Left renal cortex interstitium (tissue), 4 donors: ENCODE results near the gene CCDC51. TPM values are rescaled to one million over a fixed set of nuclear protein-coding genes. Genes with fewer than 3 reads are reported as not detected.

ENCODE experiments used
- DNase-seq, 4 donors: peaks; one replicate each; pipeline ENCODE4 v3.0.0-alpha.2; 2013; ENCODE audit warnings: low read depth in 4 of 4, low spot score in 2 of 4, missing footprints in 1 of 4
- polyA plus RNA-seq, 4 donors: library from polyadenylated mRNA; unstranded; fragments of 120-200 nt; gene quantifications; one replicate each; pipeline ENCODE4 v1.2.1, GENCODE V29; 2013; ENCODE audit not compliant: insufficient read length in 4 of 4

CCDC51 gene
- polyA plus RNA-seq, 4 donors, result 23.8 to 30.0 (median 27.2) TPM

DNA sequence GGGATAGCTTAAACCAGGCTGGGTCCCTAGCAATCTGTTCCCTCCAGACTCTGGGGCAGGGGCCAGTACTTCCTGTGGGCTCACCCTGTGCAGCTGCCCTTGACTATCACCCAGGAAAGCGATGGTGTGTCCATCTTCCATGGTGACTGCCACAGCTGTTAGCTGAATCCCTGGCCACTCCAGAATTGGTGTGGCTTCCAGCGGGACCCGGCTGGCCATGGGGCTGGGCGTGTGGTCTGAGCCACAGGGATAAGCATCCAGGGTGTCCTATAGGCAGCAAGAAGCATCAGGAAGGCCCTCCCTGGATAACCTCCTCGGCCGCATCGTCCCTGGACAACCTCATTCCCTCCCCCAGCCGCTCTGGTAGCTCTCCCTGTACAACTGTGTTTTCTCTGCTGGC lies 17.2 kb downstream of the CCDC51 start:
- no peak for DNase-seq

DNA sequence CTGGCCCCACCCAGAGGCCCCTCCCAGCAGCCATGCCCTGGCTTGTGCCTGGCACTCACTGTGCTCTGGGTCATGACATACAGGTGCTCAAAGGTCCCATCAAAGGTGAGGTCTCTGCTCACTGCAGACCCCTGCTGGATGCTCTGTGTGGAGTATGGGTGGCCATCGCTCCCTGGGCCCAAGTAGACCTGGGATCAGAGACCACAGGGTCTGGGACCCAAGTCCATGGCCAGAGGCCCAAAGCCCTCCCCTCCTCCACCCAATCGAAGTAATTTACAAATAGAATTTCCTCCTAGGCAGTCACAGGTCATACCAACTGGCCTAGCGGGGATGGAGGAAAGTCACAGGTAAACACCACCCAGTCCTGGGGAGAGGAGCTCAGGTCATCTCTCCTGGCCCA lies 17.6 kb downstream of the CCDC51 start:
- no peak for DNase-seq

DNA sequence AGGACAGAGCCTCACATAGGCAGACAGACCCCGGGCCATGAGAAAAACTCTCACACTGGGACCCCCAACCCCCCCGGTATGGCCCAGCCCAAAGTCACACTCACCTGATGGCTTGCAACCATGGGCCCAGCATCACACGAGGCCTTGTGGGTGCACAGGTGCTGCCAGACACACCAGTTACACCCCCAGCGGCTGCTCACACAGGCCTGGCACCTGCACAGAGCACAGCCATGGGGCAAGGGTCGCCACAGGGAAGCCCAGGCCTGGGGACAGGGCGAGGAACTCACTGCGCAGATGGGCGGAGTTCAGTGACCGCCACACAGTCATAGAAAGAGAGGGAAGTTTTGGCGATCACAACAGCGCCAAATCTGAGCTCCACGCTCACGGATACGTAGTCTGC lies 19.4 kb downstream of the CCDC51 start:
- DNase-seq, result no peak

DNA sequence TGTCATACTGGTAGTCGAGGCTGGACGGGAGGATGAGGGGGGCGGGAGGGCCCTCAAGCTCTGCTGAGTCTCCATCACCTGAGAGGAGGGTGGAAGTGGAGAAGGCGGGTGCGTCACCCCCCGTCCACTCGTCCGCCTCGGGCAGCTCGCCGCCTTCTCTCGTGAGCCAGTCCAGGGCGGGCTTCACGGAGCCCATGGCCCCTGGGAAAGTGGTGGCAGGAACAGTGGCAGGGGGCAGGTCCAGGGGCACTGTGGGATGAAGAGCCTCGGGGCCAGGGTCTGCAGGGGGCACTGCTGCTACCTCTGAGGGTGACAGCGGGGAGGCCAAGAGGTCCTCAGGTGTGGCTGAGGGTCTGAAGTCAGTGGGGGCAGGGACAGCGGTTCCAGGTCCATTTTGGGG lies 20.3 kb downstream of the CCDC51 start:
- DNase-seq, result no peak

DNA sequence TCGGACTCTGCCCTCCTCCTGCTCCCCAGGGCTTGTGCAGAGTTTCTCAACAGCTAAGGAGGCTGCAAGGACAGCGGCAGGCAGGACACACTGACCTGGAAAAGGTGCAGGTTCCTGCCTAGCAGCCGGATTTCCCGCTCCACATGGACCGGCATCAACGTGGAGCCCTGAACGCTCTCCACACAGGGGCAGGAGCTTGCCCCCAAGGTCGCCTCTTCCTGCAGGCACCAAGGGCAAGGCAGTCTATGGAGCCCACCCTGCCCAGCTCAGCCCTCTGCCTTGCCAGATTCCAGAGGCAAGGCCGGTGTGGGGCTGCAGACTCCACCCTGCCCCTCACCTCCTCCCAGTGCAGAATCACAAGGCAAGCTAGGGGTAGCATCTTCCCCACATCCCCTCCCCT lies 20.8 kb downstream of the CCDC51 start:
- DNase-seq, result no peak

DNA sequence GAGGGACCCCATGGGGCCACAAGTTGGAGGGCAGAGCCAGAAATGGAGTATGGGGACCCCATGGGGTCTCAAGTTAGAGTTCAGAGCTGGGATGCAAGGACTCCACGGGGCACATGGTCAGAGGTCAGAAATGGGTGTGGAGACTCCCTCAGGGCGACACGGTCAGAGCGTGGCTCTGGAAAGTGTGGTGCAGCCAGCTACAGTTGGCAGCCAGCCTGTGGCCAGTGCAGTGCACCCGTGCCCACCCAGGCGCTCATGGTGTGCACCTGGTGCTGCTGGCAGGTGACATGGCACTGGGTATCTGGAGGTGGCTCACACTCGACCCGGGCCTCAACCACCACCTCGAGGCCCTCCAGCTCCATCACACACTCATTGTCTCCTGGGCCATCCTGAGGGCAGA lies 21.3 kb downstream of the CCDC51 start:
- no peak for DNase-seq

DNA sequence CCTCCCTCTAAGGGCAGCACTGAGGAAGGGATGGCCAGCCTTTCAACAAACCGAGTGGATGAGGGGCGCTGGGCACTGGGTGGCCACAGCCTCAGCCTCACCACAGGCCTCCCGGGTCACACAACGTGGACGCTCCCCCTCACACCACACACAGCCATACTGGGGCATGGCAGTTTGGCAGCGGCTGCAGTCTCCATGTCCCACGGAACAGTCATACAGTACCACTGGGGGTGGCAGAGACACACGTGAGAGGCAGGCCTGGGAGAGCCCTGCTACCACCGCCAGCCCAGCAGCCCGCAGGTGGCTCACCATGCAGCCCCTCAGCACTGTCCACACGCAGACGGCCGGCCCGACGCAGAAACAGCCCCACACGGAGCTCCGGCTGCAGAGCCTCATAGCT lies 21.8 kb downstream of the CCDC51 start:
- DNase-seq, result no peak

DNA sequence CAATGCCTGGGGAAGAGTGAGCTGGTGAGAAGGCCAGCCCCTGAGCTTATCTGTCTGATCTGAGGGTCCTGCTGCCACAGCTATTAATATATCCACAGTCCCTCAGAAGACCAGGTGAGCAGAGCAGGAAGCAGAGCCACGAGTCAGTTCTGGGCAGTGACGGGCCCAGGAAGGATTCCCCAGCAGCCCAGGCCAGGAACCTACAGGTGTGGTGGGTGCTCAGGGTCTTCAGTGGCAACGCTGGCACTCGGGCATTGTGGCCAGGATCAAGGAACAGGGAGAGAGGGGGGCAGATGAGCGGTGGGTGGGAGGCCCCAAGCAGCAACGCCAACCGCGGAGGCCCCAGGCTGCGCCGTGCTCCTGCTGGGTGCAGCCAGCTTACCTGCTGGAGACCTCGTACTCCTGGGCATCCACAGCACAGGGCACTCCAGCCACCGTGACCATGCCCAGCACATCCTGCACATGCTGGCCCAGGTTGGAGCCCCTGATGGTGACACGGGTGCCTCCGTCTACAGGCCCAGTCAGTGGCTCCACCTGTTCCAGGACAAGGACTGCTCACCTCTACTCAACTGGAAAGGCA lies 22.3 kb downstream of the CCDC51 start:
- no peak for DNase-seq

DNA sequence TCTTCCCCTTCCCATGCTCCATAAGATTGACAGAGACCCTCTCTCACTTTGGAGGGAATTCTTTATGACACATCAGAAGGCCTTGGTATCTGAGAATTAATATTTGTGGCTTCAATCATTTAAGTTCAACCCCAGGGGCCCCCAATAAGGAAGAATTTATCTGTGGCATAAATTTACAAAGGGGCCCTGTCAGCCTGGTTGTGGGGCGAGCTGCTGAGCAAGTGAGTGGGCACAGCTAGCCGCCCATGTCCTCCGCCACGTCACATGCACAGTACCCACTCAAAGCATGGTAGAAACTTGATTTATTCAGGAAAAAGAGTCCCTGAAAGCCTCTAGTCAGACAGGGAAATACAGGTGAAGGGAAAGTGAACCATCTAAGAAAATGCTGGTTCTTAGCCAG lies 23.4 kb downstream of the CCDC51 start:
- DNase-seq, result no peak

DNA sequence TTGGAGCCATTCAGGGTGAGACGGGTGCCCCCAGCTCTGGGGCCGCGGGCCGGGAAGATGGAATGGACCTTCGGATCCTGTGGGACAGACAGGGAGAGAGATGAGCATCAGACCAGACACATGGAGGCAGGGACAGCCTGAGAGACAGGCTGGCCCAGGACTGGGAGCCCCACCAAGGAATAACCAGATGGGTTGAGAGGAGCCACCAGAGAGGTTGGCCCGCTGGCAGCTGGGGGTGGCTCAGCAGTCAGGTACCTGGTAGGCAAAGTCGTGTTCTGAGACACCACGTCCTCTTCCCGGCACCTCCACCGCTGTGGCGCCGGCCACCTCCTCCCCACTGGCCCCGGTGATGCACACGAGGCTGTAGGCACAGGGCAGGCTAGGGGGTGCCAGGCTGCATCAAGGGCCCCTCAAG lies 23.8 kb downstream of the CCDC51 start:
- no peak for DNase-seq

DNA sequence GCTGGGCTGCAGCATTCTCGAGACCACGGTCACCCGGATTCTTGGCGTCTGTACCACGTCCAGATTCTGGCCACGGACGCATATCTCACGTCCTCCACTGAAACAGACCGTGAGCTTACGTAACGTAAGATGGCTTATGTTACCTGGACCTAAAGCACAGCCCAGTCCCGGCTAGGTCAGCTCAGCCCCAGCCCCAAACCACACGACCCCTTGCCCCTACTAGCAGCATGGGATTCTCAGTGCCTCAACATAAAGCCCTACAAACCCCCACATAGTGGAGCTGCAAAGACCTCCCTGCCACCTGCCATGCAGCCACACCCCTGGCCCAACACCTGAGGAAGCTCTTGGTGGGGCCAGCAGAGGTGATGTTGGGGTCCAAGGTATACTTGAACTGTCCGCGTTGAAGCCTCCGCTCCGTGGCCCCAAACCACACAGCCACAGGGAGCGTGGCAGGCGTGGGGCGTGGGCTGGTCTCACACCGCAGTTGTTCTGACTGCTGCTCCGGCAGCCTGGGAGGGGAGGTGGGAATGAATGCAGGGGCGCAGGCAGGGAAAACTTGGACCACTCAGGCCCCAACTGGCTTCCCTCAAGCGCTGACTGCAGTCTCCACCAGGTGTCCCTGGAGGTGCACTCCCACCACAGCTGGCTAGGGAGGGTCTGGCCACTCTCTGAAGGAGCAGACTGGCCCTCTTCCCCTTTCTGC lies 24.5 kb downstream of the CCDC51 start:
- no peak for DNase-seq

DNA sequence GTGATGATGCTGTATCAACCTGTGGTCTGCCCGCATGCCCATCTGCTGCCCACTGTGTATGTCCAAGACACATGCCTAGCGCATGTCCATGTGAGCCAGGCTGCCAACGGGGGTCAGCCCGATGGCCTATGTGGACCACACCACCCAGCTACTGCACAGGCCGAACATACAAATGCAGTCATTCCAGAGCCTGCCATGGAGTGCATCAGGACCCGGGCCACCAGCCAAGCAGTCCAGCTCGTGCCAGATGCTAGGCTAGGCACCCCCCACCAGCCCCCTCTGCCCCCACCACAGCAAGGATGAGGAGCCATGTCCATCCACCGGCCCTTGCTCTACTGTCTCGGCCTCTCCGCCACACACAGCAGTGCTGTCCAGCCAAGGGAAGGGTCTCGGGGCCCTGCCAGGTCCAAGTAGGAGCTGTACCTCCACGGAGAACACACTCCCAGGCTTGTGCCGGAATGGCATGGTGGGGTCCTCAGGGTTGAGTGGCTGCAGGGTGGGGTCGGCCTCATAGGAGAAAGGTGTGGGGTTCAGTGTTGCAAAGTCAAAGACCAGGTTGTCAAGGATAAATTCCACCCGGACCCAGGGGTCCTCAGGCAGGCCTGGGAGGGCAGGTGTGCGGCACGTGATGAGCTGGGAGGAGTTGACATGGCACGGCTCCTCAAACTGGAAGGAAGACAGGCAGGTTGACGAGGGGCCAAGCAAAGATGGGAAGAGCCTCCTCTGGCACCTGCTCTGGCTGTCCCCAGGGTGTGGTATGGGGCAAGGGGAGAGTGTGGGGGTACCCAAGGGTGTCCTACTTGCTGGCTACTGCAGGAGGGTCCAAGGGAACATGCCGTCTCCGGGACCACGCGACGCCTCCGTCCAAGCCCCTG lies 25.3 kb downstream of the CCDC51 start:
- no peak for DNase-seq

DNA sequence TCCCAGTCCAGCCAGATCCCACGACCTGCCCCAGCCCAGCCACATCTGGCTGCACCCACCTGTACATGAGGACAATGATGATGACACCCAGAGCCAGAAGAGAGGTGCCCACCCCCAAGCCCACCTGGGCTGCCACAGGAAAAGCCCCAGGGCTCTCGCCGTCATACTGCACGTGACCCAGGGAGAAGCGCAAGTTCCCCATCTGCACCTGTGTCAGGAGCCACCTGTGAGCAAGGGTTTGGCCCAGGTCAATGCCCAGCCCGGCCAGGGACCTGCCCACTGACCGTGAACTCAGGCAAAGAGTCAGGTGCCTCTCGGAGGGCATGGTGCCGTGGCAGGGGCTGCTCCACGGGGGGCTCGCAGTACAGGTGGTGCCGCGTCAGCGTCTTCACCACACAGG lies 26.3 kb downstream of the CCDC51 start:
- DNase-seq, result no peak

DNA sequence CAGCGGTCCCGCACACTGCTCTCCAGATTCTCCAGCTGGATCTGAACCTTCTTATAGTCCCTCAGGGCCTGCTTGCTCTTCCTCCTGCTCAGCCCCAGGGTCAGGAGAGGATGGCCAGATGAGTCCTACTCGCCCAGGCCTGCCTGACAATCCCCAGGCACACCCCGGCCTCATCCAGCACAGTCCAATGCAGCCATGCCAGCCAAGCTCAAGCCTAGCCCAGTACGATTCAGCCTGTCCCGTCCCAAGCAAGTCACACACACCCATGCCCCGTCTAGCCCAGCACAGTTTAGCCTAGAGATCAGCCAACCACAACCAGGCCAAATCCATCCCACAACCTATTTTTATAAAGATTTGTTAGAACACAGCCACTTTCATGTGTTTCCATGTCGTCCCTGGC lies 26.8 kb downstream of the CCDC51 start:
- DNase-seq, result no peak

DNA sequence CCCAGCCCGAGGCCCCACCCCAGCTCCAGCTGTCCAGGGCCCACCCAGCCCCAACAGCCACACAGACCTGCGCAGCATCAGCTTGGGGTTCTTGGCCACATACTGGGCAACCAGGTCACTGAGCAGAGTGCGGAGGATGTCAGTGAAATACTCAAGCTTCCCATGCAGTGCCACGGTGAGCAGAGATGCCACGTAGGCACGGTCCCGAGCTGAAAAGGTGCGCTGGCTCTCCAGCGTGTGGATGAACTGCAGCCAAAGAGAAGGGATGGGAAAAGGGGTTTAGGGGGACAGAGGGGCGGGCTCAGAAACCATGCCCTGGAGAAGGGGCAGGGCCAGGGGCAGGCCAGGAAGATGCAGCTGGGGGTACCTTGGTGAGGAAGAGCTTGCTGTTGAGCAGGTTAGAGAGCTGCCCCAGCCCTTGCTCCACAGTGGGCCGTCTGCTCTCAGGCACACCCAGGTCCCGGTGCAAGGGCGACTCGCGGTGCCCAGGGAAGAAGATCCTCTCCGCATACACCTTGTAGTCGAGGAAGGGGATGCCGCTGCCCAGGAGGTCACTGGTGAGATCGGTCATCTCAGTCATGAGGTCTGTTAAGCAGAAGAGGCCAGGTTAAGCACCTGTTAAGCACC lies 27.4 kb downstream of the CCDC51 start:
- DNase-seq, result no peak

DNA sequence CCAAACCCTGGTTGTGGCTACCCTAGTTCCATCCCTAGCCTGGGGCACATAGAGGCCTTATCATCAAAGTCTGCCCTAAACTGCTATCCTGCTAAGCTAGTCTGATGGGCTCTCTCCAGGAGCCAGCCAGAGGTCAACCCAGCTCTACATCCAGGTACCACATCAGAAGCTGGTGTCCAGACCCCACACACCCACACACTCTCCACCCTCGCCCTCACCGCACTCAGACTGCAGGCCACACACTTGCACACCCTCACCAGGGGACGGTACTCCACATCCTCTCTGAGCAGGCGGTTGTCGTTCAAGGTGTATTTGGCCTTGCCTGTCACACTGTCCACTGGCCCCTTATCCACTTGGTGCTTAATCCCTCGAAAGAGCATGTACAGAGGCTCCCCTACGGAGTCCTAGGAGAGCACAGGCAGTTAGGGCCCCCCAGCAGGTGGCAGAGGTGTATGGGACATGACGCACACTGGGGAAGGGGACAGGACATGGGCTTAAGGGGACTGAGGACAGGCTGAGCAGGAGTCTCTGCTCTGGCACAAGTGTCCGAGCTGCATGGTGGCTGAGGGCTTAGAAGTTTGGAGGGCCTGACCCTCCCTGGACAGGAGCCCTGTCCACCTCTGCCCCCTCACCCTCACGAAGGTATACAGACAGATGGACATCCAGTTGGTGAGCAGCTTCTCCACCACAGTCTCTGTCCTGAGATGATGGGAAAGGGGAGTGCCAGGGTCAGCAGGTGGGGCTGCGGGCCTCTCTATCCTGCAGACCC lies 28.1 kb downstream of the CCDC51 start:
- DNase-seq, result no peak

DNA sequence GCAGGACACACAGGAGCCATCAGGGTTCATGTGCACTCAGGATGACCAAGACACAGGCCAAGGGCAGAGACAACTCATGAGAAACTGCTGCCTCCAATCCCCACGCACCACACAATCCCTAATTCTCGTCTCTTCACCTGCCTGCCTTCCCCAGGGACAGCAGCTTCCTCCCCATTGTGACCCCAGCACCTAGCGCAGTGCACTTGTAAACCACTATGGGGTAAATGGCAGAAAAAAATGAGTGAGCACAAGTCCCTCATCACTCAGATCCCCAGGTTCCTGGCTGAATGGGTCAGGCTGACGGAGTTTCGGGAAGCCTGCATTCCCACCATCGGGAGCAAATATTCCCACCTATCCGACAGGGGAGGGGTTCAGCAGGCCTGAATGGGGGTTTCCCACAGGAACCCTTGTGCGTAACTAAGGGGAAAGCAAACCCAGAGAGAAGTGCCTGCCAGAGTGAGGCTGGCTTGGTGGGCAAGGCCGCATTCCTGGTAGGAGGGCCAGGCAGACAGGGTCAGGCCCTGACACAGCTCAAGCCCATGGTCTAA lies 28.8 kb downstream of the CCDC51 start:
- no peak for DNase-seq

DNA sequence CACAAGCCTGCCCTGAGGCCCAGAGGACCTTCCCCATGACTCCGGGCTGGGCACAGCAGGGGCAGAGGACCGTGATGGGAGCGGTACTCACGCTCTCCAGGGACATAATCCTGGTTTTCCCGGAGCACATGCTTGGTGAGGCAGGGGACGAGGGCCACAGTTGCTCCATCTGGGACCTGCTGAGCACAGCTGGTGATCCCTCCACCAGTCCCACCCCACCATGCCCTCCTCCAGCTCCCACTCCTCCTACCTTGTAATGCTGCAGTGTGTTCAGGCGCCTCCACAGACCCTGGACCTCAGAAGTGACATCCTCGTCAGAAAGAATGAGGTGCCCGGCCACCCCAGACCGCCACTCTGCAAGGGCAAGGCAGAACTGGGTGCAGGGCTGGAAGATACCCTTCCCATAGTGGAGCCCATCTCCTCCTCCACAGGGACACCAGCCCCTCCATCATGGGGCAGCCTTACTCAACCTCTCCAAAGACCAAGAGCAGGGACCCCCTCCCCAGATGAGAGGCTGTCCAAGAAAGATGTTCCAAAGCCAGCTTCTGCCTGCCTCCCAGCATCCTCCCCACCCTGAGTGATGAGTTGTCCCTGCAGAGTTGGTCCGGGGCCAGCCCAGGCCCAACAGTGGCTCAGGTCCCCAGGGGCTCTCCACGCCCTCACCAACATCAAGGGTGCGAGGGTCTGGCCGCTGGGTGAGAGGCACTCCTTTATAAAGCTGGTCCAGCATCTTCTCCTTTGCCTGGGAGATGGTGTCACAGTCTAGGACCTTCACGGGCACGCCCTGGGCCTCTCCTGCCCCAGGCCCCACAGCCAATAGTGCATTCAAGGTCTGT lies 29.5 kb downstream of the CCDC51 start:
- no peak for DNase-seq
